HepG2 (cell line): Measurements from ENCODE around the gene NPBWR2. TPM values are rescaled to one million over a fixed set of nuclear protein-coding genes. Genes with fewer than 3 reads are reported as not detected.

Experiments used
- ATAC-seq: fragments of 200-7000 bp; cut with Tn5 transposase; 3 replicates; pipeline ENCODE4 v1.9.1; 2020; ENCODE audit warnings: mild to moderate bottlenecking, moderate library complexity
- BruUV-seq: library from RNA; stranded (reverse); fragments of 400-500 nt; replicated peaks from 2 replicates; lab custom pipeline; 2021; lab: Mats Ljungman, UMichigan
- CTCF ChIA-PET: fragments of 300-600 bp; formaldehyde crosslinking; extraction: SDS; loops from one replicate; lab custom pipeline; 2021; ENCODE audit warnings: low total read pairs, inconsistent platforms, low intra/inter-chr PET ratio; lab: Yijun Ruan, JAX
- POLR2A ChIA-PET: fragments of 350-600 bp; sonication (Branson Sonifier 250); formaldehyde crosslinking; loops from one replicate; lab custom pipeline; 2020; ENCODE audit warnings: antibody characterized with exemption, inconsistent platforms; lab: Yijun Ruan, JAX
- DNase-seq: peaks from one replicate; pipeline ENCODE4 v3.0.0-alpha.2; 2015; ENCODE audit warnings: low spot score
- FAIRE-seq: peaks from 3 replicates; lab custom pipeline; 2011; peaks lifted over from hg19 to GRCh38; lab: Jason Lieb, UNC
- H2AFZ ChIP-seq: one replicate; pipeline ENCODE4 v1.6.1; 2011; ENCODE audit warnings: low read length, inconsistent platforms
- H3K27ac ChIP-seq: fragments of 300-600 bp; 3 replicates; pipeline ENCODE4 v1.8.0; 2011; ENCODE audit warnings: mixed run types, mild to moderate bottlenecking, mixed read lengths, low read length, inconsistent platforms; ENCODE audit not compliant: insufficient read depth; ENCODE audit errors: extremely low read length
- H3K27me3 ChIP-seq, 2 experiments: fragments of 200-600 bp in 1 of 2; 2 replicates in 1 of 2; 3 replicates in 1 of 2; pipeline versions ENCODE4 v1.6.0 to v1.8.0; 2011; ENCODE audit warnings: low read length in 2 of 2, mild to moderate bottlenecking in 2 of 2, moderate library complexity in 2 of 2, inconsistent platforms in 1 of 2; ENCODE audit not compliant: insufficient read depth in 2 of 2, control insufficient read depth in 1 of 2
- H3K36me3 ChIP-seq, 2 experiments: fragments of 200-600 bp in 1 of 2; replicated peaks in 1 of 2; 2 replicates in 1 of 2; 3 replicates in 1 of 2; pipeline versions ENCODE4 v1.5.1 to v1.8.0; 2011; ENCODE audit warnings: low read length in 2 of 2, inconsistent platforms in 1 of 2; ENCODE audit not compliant: insufficient read depth in 2 of 2, control insufficient read depth in 1 of 2
- H3K4me1 ChIP-seq: 2 replicates; pipeline ENCODE4 v1.5.1; 2012; ENCODE audit warnings: low read length, inconsistent platforms; ENCODE audit not compliant: insufficient read depth
- H3K4me2 ChIP-seq: 2 replicates; pipeline ENCODE4 v1.6.0; 2011; ENCODE audit warnings: low read depth, low read length, inconsistent platforms
- H3K4me3 ChIP-seq, 3 experiments: fragments of 200-600 bp in 1 of 3; sonication (generic), shearing (Covaris generic) in 1 of 3; replicated peaks in 1 of 3; 2 replicates each; pipeline ENCODE4 v1.5.1; 2011 to 2016; ENCODE audit warnings: low read length in 3 of 3, inconsistent platforms in 2 of 3, low read depth in 2 of 3, mild to moderate bottlenecking in 2 of 3, control low read depth in 1 of 3, mixed read lengths in 1 of 3; ENCODE audit not compliant: insufficient read depth in 1 of 3
- H3K79me2 ChIP-seq: one replicate; pipeline ENCODE4 v1.6.1; 2011; ENCODE audit warnings: low read length, inconsistent platforms; ENCODE audit not compliant: insufficient read depth
- H3K9ac ChIP-seq: 2 replicates; pipeline ENCODE4 v1.6.0; 2011; ENCODE audit warnings: mild to moderate bottlenecking, low read depth, low read length, inconsistent platforms; ENCODE audit not compliant: insufficient read depth
- H3K9me3 ChIP-seq: 2 replicates; pipeline ENCODE4 v1.5.1; 2012; ENCODE audit warnings: mild to moderate bottlenecking, low read length
- H4K20me1 ChIP-seq: 2 replicates; pipeline ENCODE4 v1.6.0; 2011; ENCODE audit warnings: inconsistent platforms, mild to moderate bottlenecking, low read length, moderate library complexity; ENCODE audit not compliant: insufficient read depth
- ATAD3A ChIP-seq: sonication (generic); formaldehyde crosslinking; IDR thresholded peaks from 2 replicates; pipeline ENCODE4 v1.4.0; 2020; ENCODE audit warnings: missing genetic modification reagents
- ATRX ChIP-seq: sonication (generic); formaldehyde crosslinking; IDR thresholded peaks from 2 replicates; pipeline ENCODE4 v1.4.0; 2020; ENCODE audit warnings: missing genetic modification reagents, borderline replicate concordance
- HMG20B ChIP-seq: conservative IDR thresholded peaks from 2 replicates; pipeline ENCODE4 v1.6.1; 2016; ENCODE audit warnings: missing genetic modification reagents, missing compliant biosample characterization
- KDM4B ChIP-seq: sonication (generic); formaldehyde crosslinking; IDR thresholded peaks from 2 replicates; pipeline ENCODE4 v1.4.0; 2020; ENCODE audit warnings: missing genetic modification reagents
- NKX3-1 ChIP-seq: sonication (generic); formaldehyde crosslinking; IDR thresholded peaks from 2 replicates; pipeline ENCODE4 v1.5.0; 2020; ENCODE audit warnings: missing genetic modification reagents
- RAD51 ChIP-seq: fragments of 450-650 bp; IDR thresholded peaks from 2 replicates; pipeline ENCODE4 v1.6.1; 2016; ENCODE audit warnings: borderline replicate concordance
- RARA ChIP-seq: IDR thresholded peaks from 2 replicates; pipeline ENCODE4 v1.6.1; 2016; ENCODE audit warnings: missing genetic modification reagents, missing compliant biosample characterization
- RBM39 ChIP-seq: fragments of 200-400 bp; formaldehyde crosslinking; IDR thresholded peaks from one replicate; pipeline ENCODE4 v1.6.1; 2018; ENCODE audit warnings: antibody characterized with exemption, mild to moderate bottlenecking, low read depth, low read length; ENCODE audit not compliant: poor library complexity, severe bottlenecking
- SP4 ChIP-seq: sonication (generic); formaldehyde crosslinking; IDR thresholded peaks from 2 replicates; pipeline ENCODE4 v1.8.1; 2023; ENCODE audit warnings: mild to moderate bottlenecking, missing genetic modification reagents
- WGBS: methylation state at CpG from one replicate; pipeline ENCODE4 v1.1.6; 2017; ENCODE audit warnings: low lambda C conversion rate; 5-methylcytosine and 5-hydroxymethylcytosine counted together
- in situ Hi-C: cut with HindIII; loops from 2 replicates; pipeline ENCODE4 v1.10.0; 2017; ENCODE audit warnings: low pct_unique_long_range_greater_than_20kb; ENCODE audit not compliant: extremely low pct_ligation_motif_present
- intact Hi-C: fragments of 100-400 bp; cut with micrococcal nuclease; formaldehyde crosslinking; loops from one replicate; pipeline ENCODE4 v1.10.0; 2022; ENCODE audit not compliant: unreplicated experiment
- polyA plus RNA-seq, 8 experiments: library from polyadenylated mRNA; depleted of rRNA in 3 of 8; stranded (reverse) in 7 of 8; unstranded in 1 of 8; fragments of >200 nt; fragmentation: Illumina TruSeq in 4 of 8; extraction: Trizol in 4 of 8; gene quantifications; 2 replicates each; pipeline versions ENCODE4 v1.2.1 to v1.2.3, GENCODE V29; 2011 to 2016; ENCODE audit warnings: low read depth in 4 of 8, missing spikeins in 1 of 8, mixed read lengths in 1 of 8; ENCODE audit not compliant: insufficient read depth in 1 of 8
- total RNA-seq, 5 experiments: library from RNA; depleted of rRNA; stranded (reverse); fragments of >200 nt; fragmentation: Illumina TruSeq; extraction: Trizol; gene quantifications; 2 replicates each; pipeline ENCODE4 v1.2.3, GENCODE V29; 2016; ENCODE audit warnings: low read depth in 1 of 5
- TF ChIP-seq, protein P1 (sequence below): sonication (generic); formaldehyde crosslinking; IDR thresholded peaks from 2 replicates; pipeline ENCODE4 v1.4.0; 2020; ENCODE audit warnings: mild to moderate bottlenecking, missing genetic modification reagents
- TF ChIP-seq, protein P2 (sequence below): IDR thresholded peaks from 2 replicates; pipeline ENCODE4 v1.4.0; 2020; ENCODE audit warnings: mild to moderate bottlenecking, missing genetic modification reagents
- TF ChIP-seq, protein P3 (sequence below): sonication (generic); formaldehyde crosslinking; IDR thresholded peaks from 2 replicates; pipeline ENCODE4 v1.8.0; 2023; ENCODE audit warnings: mild to moderate bottlenecking, missing genetic modification reagents

The NPBWR2 gene
- total and polyA plus RNA-seq, 2 of the 13 experiments (the other 11 are each of a cell fraction or from before 2014, with no cell fraction given): not detected

DNA sequence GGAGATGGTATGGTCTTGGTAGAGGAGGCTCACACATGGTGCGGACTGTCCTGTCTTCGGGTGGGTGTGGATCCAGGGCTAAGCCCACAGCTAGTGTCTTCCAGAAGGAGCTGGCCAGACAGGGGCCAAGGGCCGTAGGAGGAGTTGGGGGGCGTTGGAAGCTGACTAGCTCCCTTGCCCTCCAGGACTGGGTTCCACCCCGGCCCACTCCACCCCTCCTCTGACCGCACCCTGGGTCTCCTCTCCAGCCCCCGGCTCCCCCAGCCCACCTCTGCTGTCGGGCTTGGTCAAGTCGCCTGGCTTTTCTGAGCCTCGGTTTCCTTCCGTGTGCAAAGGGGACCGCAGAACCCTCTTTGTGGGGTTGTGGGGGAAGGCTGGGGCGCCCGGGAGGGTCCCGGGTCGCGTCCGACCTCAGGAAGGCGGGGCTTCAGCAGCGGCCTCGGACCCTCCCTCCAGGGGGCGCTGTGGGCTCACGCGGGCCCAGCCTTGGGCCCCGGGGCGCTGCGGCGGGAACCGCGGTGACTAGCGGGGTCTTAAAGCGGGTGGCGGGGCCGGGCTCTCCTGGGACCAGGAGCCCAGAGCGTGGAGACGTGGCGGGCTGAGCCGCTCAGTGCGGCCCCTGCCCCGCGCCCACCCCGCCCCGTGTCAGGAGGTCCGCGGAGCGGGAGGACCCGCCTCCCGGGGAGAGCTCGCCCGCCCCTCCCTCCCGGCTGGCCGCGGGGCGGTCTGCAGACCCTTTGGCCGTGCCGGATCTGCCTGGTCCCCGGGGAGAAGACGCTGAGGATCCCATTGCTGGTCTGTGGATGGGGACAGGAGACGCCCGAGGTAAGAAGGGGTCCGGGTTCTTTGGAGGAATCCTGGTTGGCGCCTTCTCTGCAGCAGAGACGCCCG lies 5.4 kb downstream of the NPBWR2 start:
- CTCF ChIA-PET: interaction anchor here (1.1 to 2.9 kb wide), 2 partner anchors 18 to 184 kb away, joined by 3 to 21 read pairs; no protein-coding TSS in a partner anchor
- intact Hi-C loops: loop anchor here (2.0 kb wide), 1 partner anchor 19 kb away; no protein-coding TSS in a partner anchor
- Histone ChIP-seq H3K27me3 (peaks cover 45 to 84% of the 10 kb centered on the region in 2 experiments), H3K4me3 (peak overlapping the region; percentile 48 to 69 (median 51); a peak in 4 of 6 replicates), H3K27ac (no peak overlapping the region), H3K4me2 (peak overlapping the region; percentile 76), H2AFZ (no peak overlapping the region), H4K20me1 (peaks cover 3% of the 10 kb centered on the region; the same call in 1 of the 2 replicates), H3K4me1 (no peaks in the 10 kb centered on the region), H3K36me3 (no peaks in the 10 kb centered on the region), H3K9me3 (no peaks in the 10 kb centered on the region), H3K9ac (peak overlapping the region; percentile 21; the same call in 1 of the 2 replicates), H3K79me2 (no peaks in the 10 kb centered on the region)
- DNase-seq (no peak), ATAC-seq (peak; percentile 81), FAIRE-seq (no peak)
- POLR2A ChIA-PET: interaction anchor here (1.1 to 1.7 kb wide), 2 partner anchors 18 to 154 kb away, joined by 3 to 4 read pairs; partner anchors contain the start of genes LKAAEAR1 and PCMTD2
- BruUV-seq: no TSS peak
- 13% methylated on average over 36 of the region's 64 CpGs for WGBS
- in situ Hi-C loops: no loop called here
- TF ChIP-seq RAD51: no peak
- TF ChIP-seq HMG20B: no peak
- no peak for TF ChIP-seq KDM4B (CRISPR knock-in tag)
- TF ChIP-seq, protein P1, sequence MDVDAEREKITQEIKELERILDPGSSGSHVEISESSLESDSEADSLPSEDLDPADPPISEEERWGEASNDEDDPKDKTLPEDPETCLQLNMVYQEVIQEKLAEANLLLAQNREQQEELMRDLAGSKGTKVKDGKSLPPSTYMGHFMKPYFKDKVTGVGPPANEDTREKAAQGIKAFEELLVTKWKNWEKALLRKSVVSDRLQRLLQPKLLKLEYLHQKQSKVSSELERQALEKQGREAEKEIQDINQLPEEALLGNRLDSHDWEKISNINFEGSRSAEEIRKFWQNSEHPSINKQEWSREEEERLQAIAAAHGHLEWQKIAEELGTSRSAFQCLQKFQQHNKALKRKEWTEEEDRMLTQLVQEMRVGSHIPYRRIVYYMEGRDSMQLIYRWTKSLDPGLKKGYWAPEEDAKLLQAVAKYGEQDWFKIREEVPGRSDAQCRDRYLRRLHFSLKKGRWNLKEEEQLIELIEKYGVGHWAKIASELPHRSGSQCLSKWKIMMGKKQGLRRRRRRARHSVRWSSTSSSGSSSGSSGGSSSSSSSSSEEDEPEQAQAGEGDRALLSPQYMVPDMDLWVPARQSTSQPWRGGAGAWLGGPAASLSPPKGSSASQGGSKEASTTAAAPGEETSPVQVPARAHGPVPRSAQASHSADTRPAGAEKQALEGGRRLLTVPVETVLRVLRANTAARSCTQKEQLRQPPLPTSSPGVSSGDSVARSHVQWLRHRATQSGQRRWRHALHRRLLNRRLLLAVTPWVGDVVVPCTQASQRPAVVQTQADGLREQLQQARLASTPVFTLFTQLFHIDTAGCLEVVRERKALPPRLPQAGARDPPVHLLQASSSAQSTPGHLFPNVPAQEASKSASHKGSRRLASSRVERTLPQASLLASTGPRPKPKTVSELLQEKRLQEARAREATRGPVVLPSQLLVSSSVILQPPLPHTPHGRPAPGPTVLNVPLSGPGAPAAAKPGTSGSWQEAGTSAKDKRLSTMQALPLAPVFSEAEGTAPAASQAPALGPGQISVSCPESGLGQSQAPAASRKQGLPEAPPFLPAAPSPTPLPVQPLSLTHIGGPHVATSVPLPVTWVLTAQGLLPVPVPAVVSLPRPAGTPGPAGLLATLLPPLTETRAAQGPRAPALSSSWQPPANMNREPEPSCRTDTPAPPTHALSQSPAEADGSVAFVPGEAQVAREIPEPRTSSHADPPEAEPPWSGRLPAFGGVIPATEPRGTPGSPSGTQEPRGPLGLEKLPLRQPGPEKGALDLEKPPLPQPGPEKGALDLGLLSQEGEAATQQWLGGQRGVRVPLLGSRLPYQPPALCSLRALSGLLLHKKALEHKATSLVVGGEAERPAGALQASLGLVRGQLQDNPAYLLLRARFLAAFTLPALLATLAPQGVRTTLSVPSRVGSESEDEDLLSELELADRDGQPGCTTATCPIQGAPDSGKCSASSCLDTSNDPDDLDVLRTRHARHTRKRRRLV (CRISPR knock-in tag): no peak
- no peak for TF ChIP-seq NKX3-1
- no peak for TF ChIP-seq ATAD3A (CRISPR knock-in tag)
- TF ChIP-seq SP4 (CRISPR knock-in tag): no peak; the same call in 1 of the 2 replicates
- no peak for TF ChIP-seq RARA (CRISPR knock-in tag)
- TF ChIP-seq, protein P2, sequence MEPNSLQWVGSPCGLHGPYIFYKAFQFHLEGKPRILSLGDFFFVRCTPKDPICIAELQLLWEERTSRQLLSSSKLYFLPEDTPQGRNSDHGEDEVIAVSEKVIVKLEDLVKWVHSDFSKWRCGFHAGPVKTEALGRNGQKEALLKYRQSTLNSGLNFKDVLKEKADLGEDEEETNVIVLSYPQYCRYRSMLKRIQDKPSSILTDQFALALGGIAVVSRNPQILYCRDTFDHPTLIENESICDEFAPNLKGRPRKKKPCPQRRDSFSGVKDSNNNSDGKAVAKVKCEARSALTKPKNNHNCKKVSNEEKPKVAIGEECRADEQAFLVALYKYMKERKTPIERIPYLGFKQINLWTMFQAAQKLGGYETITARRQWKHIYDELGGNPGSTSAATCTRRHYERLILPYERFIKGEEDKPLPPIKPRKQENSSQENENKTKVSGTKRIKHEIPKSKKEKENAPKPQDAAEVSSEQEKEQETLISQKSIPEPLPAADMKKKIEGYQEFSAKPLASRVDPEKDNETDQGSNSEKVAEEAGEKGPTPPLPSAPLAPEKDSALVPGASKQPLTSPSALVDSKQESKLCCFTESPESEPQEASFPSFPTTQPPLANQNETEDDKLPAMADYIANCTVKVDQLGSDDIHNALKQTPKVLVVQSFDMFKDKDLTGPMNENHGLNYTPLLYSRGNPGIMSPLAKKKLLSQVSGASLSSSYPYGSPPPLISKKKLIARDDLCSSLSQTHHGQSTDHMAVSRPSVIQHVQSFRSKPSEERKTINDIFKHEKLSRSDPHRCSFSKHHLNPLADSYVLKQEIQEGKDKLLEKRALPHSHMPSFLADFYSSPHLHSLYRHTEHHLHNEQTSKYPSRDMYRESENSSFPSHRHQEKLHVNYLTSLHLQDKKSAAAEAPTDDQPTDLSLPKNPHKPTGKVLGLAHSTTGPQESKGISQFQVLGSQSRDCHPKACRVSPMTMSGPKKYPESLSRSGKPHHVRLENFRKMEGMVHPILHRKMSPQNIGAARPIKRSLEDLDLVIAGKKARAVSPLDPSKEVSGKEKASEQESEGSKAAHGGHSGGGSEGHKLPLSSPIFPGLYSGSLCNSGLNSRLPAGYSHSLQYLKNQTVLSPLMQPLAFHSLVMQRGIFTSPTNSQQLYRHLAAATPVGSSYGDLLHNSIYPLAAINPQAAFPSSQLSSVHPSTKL (CRISPR knock-in tag): no peak; the same call in 1 of the 2 replicates
- TF ChIP-seq, protein P3, sequence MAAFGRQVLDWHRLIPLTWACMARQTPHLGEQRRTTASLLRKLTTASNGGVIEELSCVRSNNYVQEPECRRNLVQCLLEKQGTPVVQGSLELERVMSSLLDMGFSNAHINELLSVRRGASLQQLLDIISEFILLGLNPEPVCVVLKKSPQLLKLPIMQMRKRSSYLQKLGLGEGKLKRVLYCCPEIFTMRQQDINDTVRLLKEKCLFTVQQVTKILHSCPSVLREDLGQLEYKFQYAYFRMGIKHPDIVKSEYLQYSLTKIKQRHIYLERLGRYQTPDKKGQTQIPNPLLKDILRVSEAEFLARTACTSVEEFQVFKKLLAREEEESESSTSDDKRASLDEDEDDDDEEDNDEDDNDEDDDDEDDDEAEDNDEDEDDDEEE (CRISPR knock-in tag): no peak
- TF ChIP-seq RBM39: peak; percentile 64
- no peak for TF ChIP-seq ATRX (CRISPR knock-in tag)
